SK-N-SH (cell line): ENCODE data around the gene SRSF7. TPM values are rescaled to one million over a fixed set of nuclear protein-coding genes. Genes with fewer than 3 reads are reported as not detected.

Experiments used
- CTCF ChIA-PET: fragments of 300-600, 350-600 bp; formaldehyde crosslinking; extraction: SDS; loops from one replicate; lab custom pipeline; 2021; lab: Yijun Ruan, JAX
- POLR2A ChIA-PET: fragments of 350-600 bp; sonication (Branson Sonifier 250); formaldehyde crosslinking; extraction: SDS; loops from one replicate; lab custom pipeline; 2020; ENCODE audit warnings: antibody characterized with exemption, inconsistent platforms; lab: Yijun Ruan, JAX
- DNase-seq: peaks from one replicate; pipeline ENCODE4 v3.0.0; 2012
- H2AFZ ChIP-seq: fragments of 200-600 bp; sonication (generic); 2 replicates; pipeline ENCODE4 v1.8.1; 2016; ENCODE audit warnings: antibody characterized with exemption, mild to moderate bottlenecking, low read depth
- H3F3A ChIP-seq: fragments of 200-600 bp; sonication (generic); replicated peaks from 2 replicates; pipeline ENCODE3; 2016; ENCODE audit warnings: antibody characterized with exemption, mild to moderate bottlenecking; ENCODE audit not compliant: insufficient read depth
- H3K27ac ChIP-seq, 2 experiments: fragments of 200-500 bp in 1 of 2; fragments of 200-600 bp in 1 of 2; sonication (Bioruptor generic) in 1 of 2; sonication (generic), shearing (Covaris generic) in 1 of 2; 2 replicates each; pipeline versions ENCODE4 v1.5.1 to v1.6.1; 2014 to 2016; ENCODE audit warnings: low read depth in 2 of 2, inconsistent platforms in 1 of 2, low read length in 1 of 2, mild to moderate bottlenecking in 1 of 2, mixed read lengths in 1 of 2
- H3K27me3 ChIP-seq: fragments of 200-600 bp; sonication (generic), shearing (Covaris generic); 2 replicates; pipeline ENCODE4 v1.6.1; 2016; ENCODE audit warnings: mixed run types; ENCODE audit not compliant: insufficient read depth
- H3K36me3 ChIP-seq, 2 experiments: fragments of 200-500 bp in 1 of 2; fragments of 200-600 bp in 1 of 2; sonication (Bioruptor generic) in 1 of 2; sonication (generic) in 1 of 2; replicated peaks in 1 of 2; 2 replicates each; pipeline versions ENCODE3 to v1.5.1; 2014 to 2016; ENCODE audit warnings: low read length in 1 of 2, mild to moderate bottlenecking in 1 of 2; ENCODE audit not compliant: insufficient read depth in 2 of 2, control insufficient read depth in 1 of 2
- H3K4me1 ChIP-seq, 2 experiments: fragments of 200-500 bp in 1 of 2; fragments of 200-600 bp in 1 of 2; sonication (Bioruptor generic) in 1 of 2; sonication (generic), shearing (Covaris generic) in 1 of 2; 2 replicates each; pipeline versions ENCODE4 v1.5.1 to v1.6.1; 2014 to 2016; ENCODE audit warnings: low read depth in 1 of 2, low read length in 1 of 2, mixed run types in 1 of 2; ENCODE audit not compliant: insufficient read depth in 2 of 2, control insufficient read depth in 1 of 2
- H3K4me2 ChIP-seq: fragments of 200-600 bp; sonication (generic), shearing (Covaris generic); 2 replicates; pipeline ENCODE4 v1.6.1; 2017; ENCODE audit warnings: mixed run types
- H3K4me3 ChIP-seq, 2 experiments: fragments of 200-500 bp in 1 of 2; fragments of 200-600 bp in 1 of 2; sonication (Bioruptor generic) in 1 of 2; sonication (generic), shearing (Covaris generic) in 1 of 2; 2 replicates each; pipeline versions ENCODE4 v1.5.1 to v1.8.1; 2014 to 2016; ENCODE audit warnings: low read depth in 2 of 2, inconsistent platforms in 1 of 2, low read length in 1 of 2, mild to moderate bottlenecking in 1 of 2, mixed read lengths in 1 of 2, moderate library complexity in 1 of 2
- H3K79me2 ChIP-seq: fragments of 200-600 bp; sonication (generic); 2 replicates; pipeline ENCODE4 v1.8.1; 2017; ENCODE audit warnings: mild to moderate bottlenecking; ENCODE audit not compliant: insufficient read depth
- H3K9ac ChIP-seq: fragments of 200-600 bp; sonication (generic); 2 replicates; pipeline ENCODE4 v1.6.1; 2017; ENCODE audit warnings: mixed run types
- H3K9me2 ChIP-seq: fragments of 200-600 bp; sonication (generic); 2 replicates; pipeline ENCODE4 v1.6.1; 2017; ENCODE audit warnings: mixed run types
- H3K9me3 ChIP-seq: fragments of 200-600 bp; sonication (generic); 2 replicates; pipeline ENCODE4 v1.6.1; 2017; ENCODE audit warnings: mixed run types, mild to moderate bottlenecking, moderate library complexity
- H4K20me1 ChIP-seq: fragments of 200-600 bp; sonication (generic); 2 replicates; pipeline ENCODE4 v1.6.1; 2017; ENCODE audit warnings: mild to moderate bottlenecking, mixed run types; ENCODE audit not compliant: insufficient read depth
- FOSL2 ChIP-seq: IDR thresholded peaks from 2 replicates; pipeline ENCODE4 v1.4.0; 2012; ENCODE audit warnings: low read depth, mild to moderate bottlenecking, moderate library complexity, borderline replicate concordance
- IRF3 ChIP-seq: fragments of 150-350 bp; IDR thresholded peaks from 2 replicates; pipeline ENCODE4 v1.6.1; 2016; ENCODE audit warnings: mild to moderate bottlenecking, low read depth, low read length
- JUND ChIP-seq: IDR thresholded peaks from 2 replicates; pipeline ENCODE4 v1.4.0; 2012
- MAX ChIP-seq: IDR thresholded peaks from 2 replicates; pipeline ENCODE4 v1.4.0; 2012; ENCODE audit warnings: low read depth
- MEF2A ChIP-seq: IDR thresholded peaks from 2 replicates; pipeline ENCODE4 v1.4.0; 2012; ENCODE audit warnings: low read depth, borderline replicate concordance
- NFIC ChIP-seq: IDR thresholded peaks from 2 replicates; pipeline ENCODE4 v1.4.0; 2012; ENCODE audit warnings: borderline replicate concordance
- NRF1 ChIP-seq: IDR thresholded peaks from 2 replicates; pipeline ENCODE4 v1.6.1; 2012; ENCODE audit warnings: low read depth, mild to moderate bottlenecking, low read length
- REST ChIP-seq: IDR thresholded peaks from 2 replicates; pipeline ENCODE4 v1.6.1; 2012; ENCODE audit warnings: mild to moderate bottlenecking, low read depth, low read length, moderate library complexity
- RXRA ChIP-seq: IDR thresholded peaks from 2 replicates; pipeline ENCODE4 v1.4.0; 2012; ENCODE audit warnings: low read depth, mild to moderate bottlenecking, borderline replicate concordance
- SIN3A ChIP-seq: IDR thresholded peaks from 2 replicates; pipeline ENCODE4 v1.6.1; 2012; ENCODE audit warnings: low read depth, mild to moderate bottlenecking, low read length, moderate library complexity, borderline replicate concordance
- SMC3 ChIP-seq: IDR thresholded peaks from 2 replicates; pipeline ENCODE4 v1.6.1; 2012; ENCODE audit warnings: low read depth, low read length, improper control_type of control experiment
- TEAD4 ChIP-seq: IDR thresholded peaks from 2 replicates; pipeline ENCODE4 v1.4.0; 2012; ENCODE audit warnings: mild to moderate bottlenecking, borderline replicate concordance; ENCODE audit not compliant: insufficient read depth
- USF1 ChIP-seq: IDR thresholded peaks from 2 replicates; pipeline ENCODE4 v1.4.0; 2012; ENCODE audit warnings: low read depth, borderline replicate concordance
- USF2 ChIP-seq: fragments of 150-350 bp; IDR thresholded peaks from 2 replicates; pipeline ENCODE4 v1.6.1; 2017; ENCODE audit warnings: antibody characterized with exemption, low read length, low read depth, borderline replicate concordance
- YY1 ChIP-seq: IDR thresholded peaks from 2 replicates; pipeline ENCODE4 v1.4.0; 2012; ENCODE audit warnings: low read depth, mild to moderate bottlenecking
- ZBTB33 ChIP-seq: IDR thresholded peaks from 2 replicates; pipeline ENCODE4 v1.4.0; 2012; ENCODE audit warnings: low read depth, borderline replicate concordance
- WGBS: methylation state at CpG from one replicate; pipeline ENCODE4 v1.1.6; 2017; ENCODE audit warnings: low lambda C conversion rate; 5-methylcytosine and 5-hydroxymethylcytosine counted together
- polyA plus RNA-seq, 3 experiments: library from polyadenylated mRNA; depleted of rRNA; stranded (reverse); fragments of >200 nt; gene quantifications; 2 replicates each; pipeline ENCODE4 v1.2.3, GENCODE V29; 2012

The SRSF7 gene
- polyA plus RNA-seq, 1 of the 3 experiments (the other 2 are of a cell fraction): 199 TPM

GRCh38 chr2:38720613-38721241, 30.4 kb downstream of the SRSF7 start:
- H3K4me1 ChIP-seq: no peaks in the 10 kb centered on the region
- WGBS: 69% methylated on average over 4 of the region's 4 CpGs
- H3K9me2 ChIP-seq: no peaks in the 10 kb centered on the region
- H3K27me3 ChIP-seq: no peaks in the 10 kb centered on the region
- CTCF ChIA-PET: interaction anchor here (0.7 to 1.6 kb wide), 3 partner anchors 15 to 139 kb away, joined by 3 to 10 read pairs (median 5); no protein-coding TSS in a partner anchor
- POLR2A ChIA-PET: interaction anchor here (2.5 kb wide), 1 partner anchor 31 kb away, joined by 6 read pairs; the partner anchor contains the start of gene SRSF7
- H3K9ac ChIP-seq: no peak overlapping the region
- peaks cover 6% of the 10 kb centered on the region for H3F3A ChIP-seq
- H3K9me3 ChIP-seq: no peaks in the 10 kb centered on the region
- H3K4me2 ChIP-seq: no peak overlapping the region
- no peak overlapping the region for H2AFZ ChIP-seq
- H4K20me1 ChIP-seq: no peaks in the 10 kb centered on the region
- H3K36me3 ChIP-seq: no peaks in the 10 kb centered on the region
- no peaks in the 10 kb centered on the region for H3K79me2 ChIP-seq
- peak overlapping the region in 1 of 2 experiments; percentile 3; a peak in 1 of 4 replicates for H3K27ac ChIP-seq
- TF ChIP-seq MEF2A: no peak
- TF ChIP-seq USF2: no peak
- TF ChIP-seq NFIC: peak; percentile 74
- peak; percentile 77 for TF ChIP-seq SIN3A
- TF ChIP-seq YY1: no peak; the same call in 1 of the 2 replicates
- no peak for TF ChIP-seq TEAD4
- no peak for TF ChIP-seq ZBTB33
- TF ChIP-seq SMC3: no peak
- peak; percentile 67; the same call in 1 of the 2 replicates for TF ChIP-seq MAX
- peak; percentile 81; the same call in 1 of the 2 replicates for TF ChIP-seq USF1
- no peak for DNase-seq
- no peak overlapping the region for H3K4me3 ChIP-seq

- Histone ChIP-seq H4K20me1 (no peaks in the 10 kb centered on the region), H3K27ac (no peak overlapping the region), H3K79me2 (no peaks in the 10 kb centered on the region), H3K9me3 (no peaks in the 10 kb centered on the region), H3K27me3 (no peaks in the 10 kb centered on the region), H3F3A (peaks cover 5% of the 10 kb centered on the region), H3K4me1 (no peaks in the 10 kb centered on the region), H3K36me3 (no peaks in the 10 kb centered on the region), H3K9ac (no peak overlapping the region), H3K4me3 (no peak overlapping the region), H2AFZ (no peak overlapping the region), H3K4me2 (no peak overlapping the region), H3K9me2 (no peaks in the 10 kb centered on the region)
- WGBS: 93% methylated on average over 12 of the region's 12 CpGs
- POLR2A ChIA-PET: interaction anchor here (2.5 kb wide), 1 partner anchor 32 kb away, joined by 6 read pairs; the partner anchor contains the start of gene SRSF7
- DNase-seq: no peak
- CTCF ChIA-PET: interaction anchor here (1.6 kb wide), 2 partner anchors 138 to 183 kb away, joined by 4 to 10 read pairs; no protein-coding TSS in a partner anchor
- TF ChIP-seq NRF1: no peak
- no peak for TF ChIP-seq IRF3
- no peak for TF ChIP-seq JUND
- no peak for TF ChIP-seq FOSL2
- no peak for TF ChIP-seq REST
- TF ChIP-seq RXRA: no peak
- TF ChIP-seq MEF2A: no peak
- no peak for TF ChIP-seq USF2
Measured at GRCh38 chr2:38719706-38720105, 31.5 kb downstream of the SRSF7 start.
